ENCODE results near the gene ATG2A. TPM values are rescaled to one million over a fixed set of nuclear protein-coding genes. Genes with fewer than 3 reads are reported as not detected.

The ATG2A gene
- total and polyA plus RNA-seq, 9 of the 15 experiments (the other 6 are each of a cell fraction or from before 2014, with no cell fraction given), result 0.25 to 45.9 (median 5.2) TPM

GRCh38 chr11:64888729-64889511 is 28.1 kb downstream of the ATG2A start (continued):
- TF ChIP-seq, protein P1, sequence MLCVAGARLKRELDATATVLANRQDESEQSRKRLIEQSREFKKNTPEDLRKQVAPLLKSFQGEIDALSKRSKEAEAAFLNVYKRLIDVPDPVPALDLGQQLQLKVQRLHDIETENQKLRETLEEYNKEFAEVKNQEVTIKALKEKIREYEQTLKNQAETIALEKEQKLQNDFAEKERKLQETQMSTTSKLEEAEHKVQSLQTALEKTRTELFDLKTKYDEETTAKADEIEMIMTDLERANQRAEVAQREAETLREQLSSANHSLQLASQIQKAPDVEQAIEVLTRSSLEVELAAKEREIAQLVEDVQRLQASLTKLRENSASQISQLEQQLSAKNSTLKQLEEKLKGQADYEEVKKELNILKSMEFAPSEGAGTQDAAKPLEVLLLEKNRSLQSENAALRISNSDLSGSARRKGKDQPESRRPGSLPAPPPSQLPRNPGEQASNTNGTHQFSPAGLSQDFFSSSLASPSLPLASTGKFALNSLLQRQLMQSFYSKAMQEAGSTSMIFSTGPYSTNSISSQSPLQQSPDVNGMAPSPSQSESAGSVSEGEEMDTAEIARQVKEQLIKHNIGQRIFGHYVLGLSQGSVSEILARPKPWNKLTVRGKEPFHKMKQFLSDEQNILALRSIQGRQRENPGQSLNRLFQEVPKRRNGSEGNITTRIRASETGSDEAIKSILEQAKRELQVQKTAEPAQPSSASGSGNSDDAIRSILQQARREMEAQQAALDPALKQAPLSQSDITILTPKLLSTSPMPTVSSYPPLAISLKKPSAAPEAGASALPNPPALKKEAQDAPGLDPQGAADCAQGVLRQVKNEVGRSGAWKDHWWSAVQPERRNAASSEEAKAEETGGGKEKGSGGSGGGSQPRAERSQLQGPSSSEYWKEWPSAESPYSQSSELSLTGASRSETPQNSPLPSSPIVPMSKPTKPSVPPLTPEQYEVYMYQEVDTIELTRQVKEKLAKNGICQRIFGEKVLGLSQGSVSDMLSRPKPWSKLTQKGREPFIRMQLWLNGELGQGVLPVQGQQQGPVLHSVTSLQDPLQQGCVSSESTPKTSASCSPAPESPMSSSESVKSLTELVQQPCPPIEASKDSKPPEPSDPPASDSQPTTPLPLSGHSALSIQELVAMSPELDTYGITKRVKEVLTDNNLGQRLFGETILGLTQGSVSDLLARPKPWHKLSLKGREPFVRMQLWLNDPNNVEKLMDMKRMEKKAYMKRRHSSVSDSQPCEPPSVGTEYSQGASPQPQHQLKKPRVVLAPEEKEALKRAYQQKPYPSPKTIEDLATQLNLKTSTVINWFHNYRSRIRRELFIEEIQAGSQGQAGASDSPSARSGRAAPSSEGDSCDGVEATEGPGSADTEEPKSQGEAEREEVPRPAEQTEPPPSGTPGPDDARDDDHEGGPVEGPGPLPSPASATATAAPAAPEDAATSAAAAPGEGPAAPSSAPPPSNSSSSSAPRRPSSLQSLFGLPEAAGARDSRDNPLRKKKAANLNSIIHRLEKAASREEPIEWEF (CRISPR knock-in tag; IDR thresholded peaks at IDR 0.05), result no peak
- no peak for TF ChIP-seq KLF13 (tag; IDR thresholded peaks at IDR 0.05; ENCODE audit: borderline replicate concordance, low read depth)
- TF ChIP-seq THRA (IDR thresholded peaks at IDR 0.05), result no peak
- TF ChIP-seq HMG20A (CRISPR knock-in tag; conservative IDR thresholded peaks at IDR 0.05), result no peak
- TF ChIP-seq ZNF583 (CRISPR knock-in tag; IDR thresholded peaks at IDR 0.05), result no peak; the same call in 1 of the 2 replicates
- peak; percentile 30 to 76 for TF ChIP-seq AFF1 (IDR thresholded peaks at IDR 0.05; ENCODE audit: low read depth in 1 of 2, partially characterized antibody in 2 of 2)
- peak; percentile 90 for TF ChIP-seq PHB2 (IDR thresholded peaks at IDR 0.05; ENCODE audit: low read depth)
- TF ChIP-seq, protein P2, sequence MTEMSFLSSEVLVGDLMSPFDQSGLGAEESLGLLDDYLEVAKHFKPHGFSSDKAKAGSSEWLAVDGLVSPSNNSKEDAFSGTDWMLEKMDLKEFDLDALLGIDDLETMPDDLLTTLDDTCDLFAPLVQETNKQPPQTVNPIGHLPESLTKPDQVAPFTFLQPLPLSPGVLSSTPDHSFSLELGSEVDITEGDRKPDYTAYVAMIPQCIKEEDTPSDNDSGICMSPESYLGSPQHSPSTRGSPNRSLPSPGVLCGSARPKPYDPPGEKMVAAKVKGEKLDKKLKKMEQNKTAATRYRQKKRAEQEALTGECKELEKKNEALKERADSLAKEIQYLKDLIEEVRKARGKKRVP (CRISPR knock-in tag; IDR thresholded peaks at IDR 0.05), result no peak; the same call in 1 of the 2 replicates
- no peak for TF ChIP-seq KAT8 (IDR thresholded peaks at IDR 0.05; ENCODE audit: low read depth)
- TF ChIP-seq ZNF140 (CRISPR knock-in tag; IDR thresholded peaks at IDR 0.05), result no peak
- no peak for TF ChIP-seq BRF1 (IDR thresholded peaks at IDR 0.05; ENCODE audit: borderline replicate concordance, extremely low read depth, insufficient read length)
- no peak for TF ChIP-seq DIDO1 (tag; IDR thresholded peaks at IDR 0.05; ENCODE audit: low read depth)
- no peak for TF ChIP-seq RBM15 (IDR thresholded peaks at IDR 0.05; ENCODE audit: insufficient read depth, low read length)
- peak; percentile 89 for TF ChIP-seq TOE1 (IDR thresholded peaks at IDR 0.05; ENCODE audit: borderline replicate concordance)
- no peak for TF ChIP-seq TOE1 (CRISPR knock-in tag; IDR thresholded peaks at IDR 0.05; ENCODE audit: borderline replicate concordance, low read depth)
- no peak for TF ChIP-seq CSDE1 (IDR thresholded peaks at IDR 0.05)

All from K562 (cell line).